Fibroblast of villous mesenchyme (primary cell): Measurements from ENCODE around the gene CCDC154. TPM values are rescaled to one million over a fixed set of nuclear protein-coding genes. Genes with fewer than 3 reads are reported as not detected.
A peak's percentile ranks its signal among the peaks of the same experiment; 100 is the strongest.

ENCODE experiments used
- DNase-seq: peaks from one replicate; pipeline ENCODE4 v3.0.0-alpha.2; 2010; ENCODE audit warnings: low read depth
- H3K4me3 ChIP-seq: 2 replicates; pipeline ENCODE4 v1.5.1; 2011; ENCODE audit warnings: low read depth, mild to moderate bottlenecking, low read length
- total RNA-seq: library from RNA; depleted of rRNA; stranded (reverse); fragments of >200 nt; gene quantifications from 2 replicates; pipeline ENCODE4 v1.2.3, GENCODE V29; 2012
- TF ChIP-seq, protein P1 (sequence below): IDR thresholded peaks from 2 replicates; pipeline ENCODE4 v1.5.1; 2012; ENCODE audit warnings: low read depth, mild to moderate bottlenecking, low read length; ENCODE audit not compliant: insufficient read depth

The CCDC154 gene
- total RNA-seq, 1 donor = under 0.01 TPM

DNA sequence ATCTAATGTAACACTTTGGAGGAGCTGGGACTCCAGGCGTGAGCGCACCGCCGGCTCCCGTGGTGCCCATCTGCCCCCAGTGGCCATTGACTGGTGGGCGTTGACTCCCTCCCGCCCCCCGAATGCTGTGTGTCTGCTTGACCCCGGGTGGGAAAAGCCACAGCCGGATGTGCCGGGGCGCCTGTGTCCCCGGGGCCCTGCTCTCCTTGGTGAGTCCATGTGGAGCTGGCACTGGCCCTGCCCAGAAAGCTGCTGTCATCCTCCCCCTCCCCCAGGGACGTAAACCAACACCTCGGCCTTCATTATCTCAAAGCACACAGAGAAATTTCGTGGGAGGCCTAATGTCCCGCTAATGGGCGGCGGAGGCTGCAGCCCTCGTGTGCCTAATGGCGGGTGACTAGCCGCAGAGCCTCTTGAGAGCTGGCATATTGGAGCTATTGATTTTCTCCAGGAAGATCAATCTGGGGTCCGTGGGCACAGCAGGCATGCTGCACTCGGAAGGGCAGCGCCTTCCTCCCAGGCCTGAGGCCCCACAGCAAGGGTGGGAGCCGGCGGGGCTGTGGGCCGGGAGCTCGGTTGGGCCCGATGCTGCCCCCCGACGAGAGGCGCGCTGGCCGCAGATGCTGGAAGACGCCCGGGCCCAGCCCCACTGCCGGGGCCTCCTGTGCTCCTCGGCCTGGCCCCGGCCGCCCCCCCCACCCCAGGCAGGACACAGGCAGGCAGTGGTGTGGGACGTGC, 17.5 kb downstream of the CCDC154 start:
- TF ChIP-seq, protein P1, sequence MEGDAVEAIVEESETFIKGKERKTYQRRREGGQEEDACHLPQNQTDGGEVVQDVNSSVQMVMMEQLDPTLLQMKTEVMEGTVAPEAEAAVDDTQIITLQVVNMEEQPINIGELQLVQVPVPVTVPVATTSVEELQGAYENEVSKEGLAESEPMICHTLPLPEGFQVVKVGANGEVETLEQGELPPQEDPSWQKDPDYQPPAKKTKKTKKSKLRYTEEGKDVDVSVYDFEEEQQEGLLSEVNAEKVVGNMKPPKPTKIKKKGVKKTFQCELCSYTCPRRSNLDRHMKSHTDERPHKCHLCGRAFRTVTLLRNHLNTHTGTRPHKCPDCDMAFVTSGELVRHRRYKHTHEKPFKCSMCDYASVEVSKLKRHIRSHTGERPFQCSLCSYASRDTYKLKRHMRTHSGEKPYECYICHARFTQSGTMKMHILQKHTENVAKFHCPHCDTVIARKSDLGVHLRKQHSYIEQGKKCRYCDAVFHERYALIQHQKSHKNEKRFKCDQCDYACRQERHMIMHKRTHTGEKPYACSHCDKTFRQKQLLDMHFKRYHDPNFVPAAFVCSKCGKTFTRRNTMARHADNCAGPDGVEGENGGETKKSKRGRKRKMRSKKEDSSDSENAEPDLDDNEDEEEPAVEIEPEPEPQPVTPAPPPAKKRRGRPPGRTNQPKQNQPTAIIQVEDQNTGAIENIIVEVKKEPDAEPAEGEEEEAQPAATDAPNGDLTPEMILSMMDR = no peak
- DNase-seq = no peak
- H3K4me3 ChIP-seq = no peak overlapping the region

DNA sequence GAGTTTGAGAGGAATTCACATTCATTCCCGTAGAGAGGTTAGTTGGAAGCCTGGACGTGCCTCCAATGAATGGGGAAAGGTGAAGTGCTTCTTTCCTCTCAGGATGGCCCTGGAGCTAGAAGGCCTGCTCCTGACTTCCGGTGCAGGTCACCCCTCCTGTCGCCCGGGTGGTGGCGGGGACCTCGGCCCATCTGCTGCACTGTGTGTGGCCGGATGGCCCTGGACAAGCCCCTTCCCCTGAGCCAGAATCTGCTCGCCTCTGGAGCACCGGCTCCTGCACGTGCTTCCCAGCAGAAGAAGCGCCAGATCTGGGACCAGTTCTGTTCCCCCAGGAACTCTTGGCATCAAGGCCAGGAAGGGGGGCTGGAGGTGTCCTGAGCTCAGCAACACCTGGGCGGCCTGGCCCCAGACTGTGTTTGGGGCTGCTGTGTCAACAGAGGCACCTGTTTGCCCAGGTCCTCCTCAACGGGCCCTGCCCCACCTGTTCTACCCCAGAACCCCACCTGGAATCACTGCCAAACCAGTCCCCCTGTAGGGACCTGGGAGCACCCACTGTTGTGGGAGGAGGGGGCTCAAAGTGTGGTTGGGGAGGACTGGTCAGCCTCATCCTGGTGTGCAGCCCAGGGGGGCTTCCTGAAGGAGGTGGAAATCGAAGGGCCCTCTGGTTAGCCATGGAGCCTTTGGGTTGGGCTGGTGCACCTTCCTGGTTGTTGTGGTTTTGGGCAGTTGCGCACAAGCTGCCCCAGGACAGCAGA, 18.6 kb downstream of the CCDC154 start:
- TF ChIP-seq, protein P1 = no peak
- H3K4me3 ChIP-seq = no peak overlapping the region
- no peak for DNase-seq

DNA sequence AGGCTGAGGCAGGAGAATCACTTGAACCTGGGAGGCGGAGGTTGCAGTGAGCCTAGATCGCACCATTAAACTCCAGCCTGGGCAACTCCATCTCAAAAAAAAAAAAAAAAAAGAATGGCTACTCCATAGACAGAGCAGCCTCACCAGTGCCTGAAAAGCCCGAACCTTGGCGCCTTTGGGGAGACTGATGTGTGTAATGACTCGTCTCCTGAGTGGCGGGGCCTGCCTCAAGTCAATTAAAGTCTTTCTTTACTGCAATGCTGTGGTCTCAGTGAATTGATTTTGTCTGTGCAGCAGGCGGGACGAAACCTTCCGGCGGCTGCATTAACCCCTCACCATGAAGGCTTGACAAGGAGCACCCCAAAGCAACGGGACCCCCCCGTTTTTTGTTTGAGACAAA, 20.3 kb downstream of the CCDC154 start:
- TF ChIP-seq, protein P1 = no peak
- no peak overlapping the region for H3K4me3 ChIP-seq
- DNase-seq = no peak

DNA sequence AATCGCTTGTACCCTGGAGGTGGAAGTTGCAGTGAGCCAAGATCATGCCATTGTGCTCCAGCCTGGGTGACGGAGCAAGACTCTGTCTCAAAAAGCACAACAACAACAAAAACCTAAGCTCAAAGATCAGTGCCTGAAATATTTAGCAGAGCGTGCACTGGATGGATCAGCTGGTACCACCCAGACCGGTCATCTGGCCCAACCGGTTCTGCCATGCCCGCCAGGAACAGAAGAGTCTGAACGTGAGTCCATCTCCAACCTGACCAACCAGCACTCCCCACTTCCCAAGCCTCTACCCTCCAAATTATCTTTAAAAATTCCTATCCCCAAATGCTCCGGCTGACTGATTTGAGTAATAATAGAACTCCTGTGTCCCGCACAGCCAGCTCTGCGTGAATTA, 22.3 kb downstream of the CCDC154 start:
- H3K4me3 ChIP-seq = no peak overlapping the region
- TF ChIP-seq, protein P1 = no peak
- no peak for DNase-seq

DNA sequence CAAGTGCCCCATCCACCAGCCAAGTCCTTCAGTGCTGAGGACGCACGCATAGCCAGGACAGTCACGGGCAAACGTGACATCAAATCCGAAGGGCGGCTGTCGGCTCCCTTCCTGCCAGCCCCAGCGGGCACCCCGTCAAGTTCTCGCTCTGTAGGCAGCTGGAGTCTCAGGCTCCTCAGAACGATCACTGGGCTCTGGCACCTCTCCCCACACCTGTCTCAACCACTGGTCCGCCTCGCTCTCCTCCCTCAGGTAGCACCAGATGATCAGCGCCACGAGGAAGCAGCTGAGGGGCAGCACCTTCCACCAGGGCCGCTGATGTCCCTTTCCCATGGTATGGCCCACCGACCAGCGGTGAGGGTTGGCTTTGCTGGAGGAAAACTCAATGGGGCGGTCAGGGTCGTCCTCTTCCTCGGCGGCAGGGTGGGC, 24.2 kb downstream of the CCDC154 start:
- TF ChIP-seq, protein P1 = no peak
- DNase-seq = no peak
- H3K4me3 ChIP-seq = peak overlapping the region; percentile 100

DNA sequence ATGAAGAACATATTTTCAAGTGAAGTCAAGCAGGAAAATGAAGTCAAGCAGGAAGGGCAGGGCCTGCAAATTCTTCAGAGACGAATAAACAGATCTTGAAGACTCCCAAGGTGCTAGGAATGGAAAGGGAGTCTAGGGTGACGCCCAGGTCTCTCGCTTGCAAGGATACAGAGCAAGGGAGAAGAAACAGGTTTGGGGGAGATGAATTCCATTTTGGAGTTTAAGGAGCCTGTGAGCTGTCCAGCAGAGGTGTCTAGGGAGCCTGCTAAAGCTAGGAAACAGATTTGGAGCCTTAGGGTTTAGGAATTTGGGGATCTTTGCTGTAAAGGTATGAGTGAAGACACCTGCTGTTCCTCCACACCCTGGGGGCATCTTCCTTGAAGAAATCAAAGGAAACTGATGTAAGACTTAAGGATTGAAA, 27.8 kb downstream of the CCDC154 start:
- no peak overlapping the region for H3K4me3 ChIP-seq
- TF ChIP-seq, protein P1 = no peak
- no peak for DNase-seq
